NB4 (cell line): Measurements from ENCODE around the gene NXPE1.

Source experiments
- MYC ChIP-seq: IDR thresholded peaks from 2 replicates; pipeline ENCODE4 v1.6.1; 2011; ENCODE audit warnings: low read depth, low read length
- POLR2A ChIP-seq: IDR thresholded peaks from 2 replicates; pipeline ENCODE4 v1.6.1; 2011; ENCODE audit warnings: mild to moderate bottlenecking; ENCODE audit not compliant: insufficient read length; ENCODE audit errors: extremely low read depth
- TF ChIP-seq, protein P1 (sequence below): IDR thresholded peaks from one replicate; pipeline ENCODE4 v1.5.1; 2012; ENCODE audit warnings: low read depth, low read length
- TF ChIP-seq, protein P2 (sequence below): IDR thresholded peaks from 2 replicates; pipeline ENCODE4 v1.6.1; 2011; ENCODE audit warnings: low read depth, low read length

DNA sequence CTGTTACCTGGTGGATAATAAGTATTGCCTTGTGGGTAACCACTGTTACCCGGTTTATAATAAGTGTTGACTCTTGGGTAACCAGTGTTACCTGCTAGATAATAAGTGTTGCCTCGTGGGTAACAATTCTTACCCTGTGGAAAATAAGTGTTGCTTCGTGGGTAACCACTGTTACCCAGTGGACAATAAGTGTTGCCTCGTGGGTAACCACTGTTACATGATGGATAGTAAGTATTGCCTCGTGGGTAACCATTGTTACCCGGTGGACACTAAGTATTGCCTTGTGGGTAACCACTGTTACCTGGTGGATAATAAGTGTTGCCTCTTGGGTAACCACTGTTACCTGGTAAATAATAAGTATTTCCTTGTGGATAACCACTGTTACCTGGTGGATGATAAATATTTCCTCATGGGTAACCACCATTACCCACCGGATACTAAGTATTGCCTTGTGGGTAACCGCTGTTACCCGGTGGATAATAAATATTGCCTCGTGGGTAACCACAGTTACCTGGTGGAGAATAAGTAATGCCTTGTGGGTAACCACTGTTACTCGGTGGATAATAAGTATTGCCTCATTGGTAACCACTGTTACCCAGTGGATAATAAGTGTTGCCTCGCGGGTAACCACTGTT lies 44.6 kb upstream of the NXPE1 start:
- TF ChIP-seq, protein P1, sequence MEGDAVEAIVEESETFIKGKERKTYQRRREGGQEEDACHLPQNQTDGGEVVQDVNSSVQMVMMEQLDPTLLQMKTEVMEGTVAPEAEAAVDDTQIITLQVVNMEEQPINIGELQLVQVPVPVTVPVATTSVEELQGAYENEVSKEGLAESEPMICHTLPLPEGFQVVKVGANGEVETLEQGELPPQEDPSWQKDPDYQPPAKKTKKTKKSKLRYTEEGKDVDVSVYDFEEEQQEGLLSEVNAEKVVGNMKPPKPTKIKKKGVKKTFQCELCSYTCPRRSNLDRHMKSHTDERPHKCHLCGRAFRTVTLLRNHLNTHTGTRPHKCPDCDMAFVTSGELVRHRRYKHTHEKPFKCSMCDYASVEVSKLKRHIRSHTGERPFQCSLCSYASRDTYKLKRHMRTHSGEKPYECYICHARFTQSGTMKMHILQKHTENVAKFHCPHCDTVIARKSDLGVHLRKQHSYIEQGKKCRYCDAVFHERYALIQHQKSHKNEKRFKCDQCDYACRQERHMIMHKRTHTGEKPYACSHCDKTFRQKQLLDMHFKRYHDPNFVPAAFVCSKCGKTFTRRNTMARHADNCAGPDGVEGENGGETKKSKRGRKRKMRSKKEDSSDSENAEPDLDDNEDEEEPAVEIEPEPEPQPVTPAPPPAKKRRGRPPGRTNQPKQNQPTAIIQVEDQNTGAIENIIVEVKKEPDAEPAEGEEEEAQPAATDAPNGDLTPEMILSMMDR: no peak
- TF ChIP-seq MYC: no peak
- no peak for TF ChIP-seq POLR2A
- TF ChIP-seq, protein P2, sequence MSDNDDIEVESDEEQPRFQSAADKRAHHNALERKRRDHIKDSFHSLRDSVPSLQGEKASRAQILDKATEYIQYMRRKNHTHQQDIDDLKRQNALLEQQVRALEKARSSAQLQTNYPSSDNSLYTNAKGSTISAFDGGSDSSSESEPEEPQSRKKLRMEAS: no peak
